ENCODE results near the gene SNUPN.
A peak's percentile ranks its signal among the peaks of the same experiment; 100 is the strongest.

The SNUPN gene

DNA sequence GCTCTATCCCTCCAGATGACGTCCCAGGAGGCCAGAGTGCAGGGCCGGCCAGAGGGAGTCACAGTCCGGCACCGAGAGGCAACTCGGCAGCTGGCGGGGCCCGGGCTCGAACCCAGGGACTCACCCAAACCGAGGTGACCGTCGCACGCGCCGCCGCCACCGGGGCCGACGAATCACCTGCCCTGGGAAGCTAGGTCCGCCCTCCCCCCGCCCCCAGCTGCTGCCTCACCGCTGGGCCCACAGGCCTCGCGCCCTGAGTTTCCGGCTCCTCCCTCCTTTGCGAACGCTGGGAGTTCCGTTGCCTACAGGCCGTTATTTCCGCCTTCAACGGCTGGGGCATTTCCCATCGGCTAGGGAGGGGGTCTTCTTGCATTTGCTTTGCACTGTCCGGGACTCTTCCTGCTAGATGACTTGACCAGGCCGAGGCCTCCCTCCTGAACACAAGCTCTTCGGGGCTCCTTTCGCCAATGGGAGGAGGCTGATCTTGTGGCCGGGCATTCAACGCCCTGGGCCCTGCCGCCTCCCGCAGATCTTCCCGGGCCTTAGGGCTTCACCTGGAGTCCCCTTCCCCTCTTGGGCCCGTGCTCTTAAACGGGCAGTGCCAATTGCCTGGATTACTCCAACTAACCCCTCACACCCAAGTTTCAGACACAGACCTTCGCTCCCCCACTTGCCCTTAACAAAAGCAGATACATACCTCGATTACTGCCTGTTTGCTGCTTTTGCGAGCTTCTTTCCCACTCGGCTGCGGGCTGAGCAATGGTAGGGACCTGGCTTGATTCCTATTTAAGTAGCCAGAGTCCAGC, at the start of gene SNUPN:
TSS of gene SNUPN (minus strand) at position 184 of the 806 bp plus-strand sequence. CDS start 4,674 bp downstream, outside the sequence.
- DNase-seq (ENCODE audit: low read depth), result peak; percentile 92

GRCh38 chr15:75674366-75674765, 48.8 kb upstream of the SNUPN start:
- no peak for DNase-seq (ENCODE audit: low read depth)

DNA sequence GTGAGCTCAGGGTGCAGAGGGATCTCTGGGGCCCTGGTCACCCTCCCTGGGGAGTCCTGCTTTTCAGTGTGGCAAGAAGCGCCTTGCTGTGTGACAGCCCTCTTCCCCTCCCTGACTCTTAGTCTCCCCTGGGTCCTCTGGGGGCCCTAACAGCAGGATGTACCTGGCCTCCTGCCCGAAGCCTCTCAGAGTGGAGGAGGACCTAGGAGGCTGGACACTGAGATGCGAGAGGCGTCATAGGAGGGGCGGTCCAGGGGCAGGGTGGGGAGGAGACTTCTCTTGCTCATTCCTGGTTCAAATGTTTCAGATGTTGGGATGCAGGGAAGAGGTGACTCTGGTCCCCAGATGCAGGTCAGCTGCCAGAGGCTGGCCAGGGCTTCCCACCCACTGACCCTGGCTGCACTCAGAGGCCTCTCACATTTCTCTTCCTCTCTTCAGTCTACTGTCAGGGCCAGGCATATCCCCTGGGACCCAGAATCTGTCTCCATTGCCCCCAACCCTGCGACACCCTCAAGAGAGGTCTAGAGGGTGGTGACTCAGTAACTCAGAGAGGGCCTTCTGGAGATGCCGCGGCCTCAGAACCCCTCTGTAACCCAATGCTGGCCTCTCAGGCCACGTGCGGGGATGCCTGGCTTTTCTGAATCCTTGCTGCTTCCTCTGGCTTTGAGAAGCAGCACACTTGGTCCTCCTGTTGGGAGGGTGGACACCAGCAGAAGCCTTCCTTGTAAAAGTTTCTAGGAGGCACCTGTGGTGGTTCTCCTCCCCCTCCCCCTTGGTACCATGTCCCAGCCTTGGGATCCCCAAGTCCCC, 48.1 kb upstream of the SNUPN start:
- DNase-seq (ENCODE audit: low read depth), result peak; percentile 87

- DNase-seq (ENCODE audit: low read depth), result peak; percentile 53
Observed at GRCh38 chr15:75672646-75673425, 47.3 kb upstream of the SNUPN start.

- DNase-seq (ENCODE audit: low read depth), result no peak
Observed at GRCh38 chr15:75671730-75672602, 46.4 kb upstream of the SNUPN start.

DNA sequence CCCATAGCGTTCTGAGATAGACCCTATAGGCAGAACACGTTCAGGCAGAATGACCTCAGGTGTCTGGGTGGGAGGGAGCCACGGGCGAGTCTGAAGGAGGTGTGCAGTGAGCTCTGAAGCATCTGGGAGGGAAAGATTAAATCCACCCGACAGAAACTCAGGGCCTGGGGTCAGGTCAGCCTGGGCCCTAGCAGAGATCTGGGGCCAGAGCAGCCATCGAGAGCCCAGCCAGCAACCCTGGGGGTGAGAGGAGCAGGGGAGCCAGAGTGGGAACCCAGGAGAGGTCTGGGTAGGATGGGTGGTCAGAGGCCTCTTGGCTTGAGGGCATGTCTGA, 44.3 kb upstream of the SNUPN start:
- DNase-seq (ENCODE audit: low read depth), result no peak

- DNase-seq (ENCODE audit: low read depth), result no peak
Observed at GRCh38 chr15:75669191-75669878, 43.8 kb upstream of the SNUPN start.

DNA sequence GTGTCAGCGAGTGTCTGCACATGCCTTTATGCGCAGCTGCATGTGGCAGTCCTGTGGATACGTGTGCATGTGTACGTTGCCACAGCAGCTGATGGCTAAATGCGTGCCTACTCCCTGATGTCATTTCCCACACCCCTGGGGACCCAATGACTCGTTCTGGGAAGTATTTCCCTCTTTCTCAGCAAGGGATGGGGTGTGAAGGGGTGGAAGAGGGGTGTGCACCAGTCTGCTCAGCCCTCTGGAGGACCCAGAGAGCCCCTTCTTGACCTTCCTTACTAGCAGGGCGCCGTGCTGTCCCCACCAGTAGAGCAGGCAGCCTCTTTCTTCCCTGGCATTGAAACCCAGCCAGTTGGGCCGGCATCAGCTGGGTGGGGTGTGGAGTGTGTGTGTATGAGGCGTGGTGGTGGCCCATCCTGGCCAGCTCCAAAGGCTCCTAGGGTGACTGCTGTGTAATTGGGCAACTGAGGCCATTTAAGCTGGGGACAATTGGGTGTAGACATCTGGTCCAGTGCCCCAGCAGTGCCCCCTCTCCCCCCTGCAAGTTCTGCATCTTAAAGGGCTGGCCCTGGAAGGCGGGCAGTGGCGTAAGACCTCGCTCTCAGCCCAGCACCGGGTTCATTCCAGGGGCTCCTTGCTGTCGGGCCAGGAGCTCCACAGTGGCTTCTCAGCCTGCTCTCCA, 41.4 kb upstream of the SNUPN start:
- peak; percentile 99 for DNase-seq (ENCODE audit: low read depth)

- no peak for DNase-seq (ENCODE audit: low read depth)
Observed at GRCh38 chr15:75663931-75664421, 38.5 kb upstream of the SNUPN start.

- DNase-seq (ENCODE audit: low read depth), result no peak
Observed at GRCh38 chr15:75662823-75663519, 37.4 kb upstream of the SNUPN start.

DNA sequence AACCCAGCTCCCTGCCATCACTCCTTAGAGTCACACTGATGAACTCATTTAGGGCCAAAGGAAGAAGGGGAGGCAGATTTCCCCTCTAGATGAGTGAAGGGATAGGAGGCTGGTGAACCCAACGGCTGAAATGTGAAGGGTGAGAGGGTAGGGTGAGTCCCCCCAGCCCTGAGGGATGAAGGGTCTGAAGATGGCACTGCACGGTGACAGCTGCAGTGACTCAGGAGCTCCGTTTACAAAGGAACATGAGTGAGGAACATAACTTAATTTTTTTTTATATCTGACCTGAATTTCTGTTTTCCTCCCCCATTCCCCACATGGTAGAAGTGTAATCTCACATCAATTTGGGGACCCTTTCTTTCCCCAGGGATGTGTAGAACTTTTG, 36.2 kb upstream of the SNUPN start:
- no peak for DNase-seq (ENCODE audit: low read depth)

GRCh38 chr15:75661100-75661755, 35.7 kb upstream of the SNUPN start:
- DNase-seq (ENCODE audit: low read depth), result peak; percentile 96

- no peak for DNase-seq (ENCODE audit: low read depth)
Observed at GRCh38 chr15:75659928-75660645, 34.6 kb upstream of the SNUPN start.

- no peak for DNase-seq (ENCODE audit: low read depth)
Observed at GRCh38 chr15:75659141-75659771, 33.7 kb upstream of the SNUPN start.

DNA sequence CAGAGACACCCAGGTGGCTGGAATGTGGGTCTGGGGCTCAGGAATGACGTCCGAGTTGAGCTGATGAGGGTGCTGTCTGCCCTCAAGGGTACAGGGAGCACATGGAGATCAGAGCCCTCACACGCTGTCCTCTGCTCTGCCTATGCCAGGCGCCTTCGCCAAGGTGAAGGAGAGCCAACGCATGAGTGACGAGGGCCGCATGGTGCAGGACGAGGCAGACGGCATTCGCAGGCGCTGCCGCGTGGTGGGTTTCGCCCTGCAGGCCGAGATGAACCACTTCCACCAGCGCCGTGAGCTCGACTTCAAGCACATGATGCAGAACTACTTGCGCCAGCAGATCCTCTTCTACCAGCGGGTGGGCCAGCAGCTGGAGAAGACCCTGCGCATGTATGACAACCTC, 31.3 kb upstream of the SNUPN start:
- DNase-seq (ENCODE audit: low read depth), result no peak

DNA sequence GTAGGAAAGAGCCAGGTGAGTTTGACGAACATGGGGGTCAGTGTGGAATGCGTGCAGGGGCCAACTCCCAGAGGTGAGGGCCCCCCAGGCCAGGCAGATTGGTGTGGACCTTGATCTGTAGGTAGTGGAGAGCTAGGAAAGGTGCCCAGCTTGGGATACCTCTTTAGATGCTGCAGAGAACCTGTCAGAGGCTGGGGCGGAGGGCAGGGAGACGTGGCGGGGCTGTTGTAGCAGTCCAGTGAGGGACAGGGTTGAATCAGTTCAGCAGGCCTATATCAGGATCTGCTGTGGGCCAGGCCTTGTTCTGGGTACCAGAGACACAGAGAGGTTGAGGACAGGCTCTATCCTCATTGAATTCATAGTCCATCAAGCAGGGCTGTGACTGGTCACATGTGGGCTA, 30.8 kb upstream of the SNUPN start:
- no peak for DNase-seq (ENCODE audit: low read depth)

- DNase-seq (ENCODE audit: low read depth), result no peak
Observed at GRCh38 chr15:75655931-75656330, 30.4 kb upstream of the SNUPN start.

All from fibroblast of gingiva (primary cell).